ENCODE measurements around the gene KBTBD13. TPM values are rescaled to one million over a fixed set of nuclear protein-coding genes. Genes with fewer than 3 reads are reported as not detected.

The KBTBD13 gene
- total RNA-seq, 6 experiments from 2014 or later, result not detected

GRCh38 chr15:65044724-65045481 is 31.6 kb upstream of the KBTBD13 start, which contains the start of gene SLC51B:
SLC51B (plus strand) TSS chr15:65045387; CDS start chr15:65050005, 4,618 bp downstream.
- Mint-ChIP-seq H3K27ac (no peak within 1 kb of the TSS), H3K36me3 (ENCODE audit: low read depth) (no peaks in the 10 kb centered on the region), H3K9me3 (no peaks in the 10 kb centered on the region), H3K27me3 (ENCODE audit: insufficient read depth) (no peaks in the 10 kb centered on the region), H3K4me1 (ENCODE audit: low read depth) (peaks cover 41% of the 10 kb centered on the region), H3K4me3 (no peak within 1 kb of the TSS)
- no peak for TF ChIP-seq CTCF (IDR thresholded peaks at IDR 0.05)
- DNase-seq, result no peak

GRCh38 chr15:65048241-65048640 is 28.3 kb upstream of the KBTBD13 start:
- H3K27me3 Mint-ChIP-seq (ENCODE audit: insufficient read depth), result peaks cover 1% of the 10 kb centered on the region; the same call in 1 of the 2 replicates
- H3K4me3 Mint-ChIP-seq, result no peak overlapping the region
- DNase-seq, result no peak
- H3K9me3 Mint-ChIP-seq, result no peaks in the 10 kb centered on the region
- no peak for TF ChIP-seq CTCF (IDR thresholded peaks at IDR 0.05)
- no peak overlapping the region for H3K27ac Mint-ChIP-seq
- H3K36me3 Mint-ChIP-seq (ENCODE audit: low read depth), result no peaks in the 10 kb centered on the region
- H3K4me1 Mint-ChIP-seq (ENCODE audit: low read depth), result peaks cover 45% of the 10 kb centered on the region

GRCh38 chr15:65049418-65049840 is 27.1 kb upstream of the KBTBD13 start:
- peak; percentile 91 for DNase-seq
- Mint-ChIP-seq H3K4me1 (ENCODE audit: low read depth) (peaks cover 33% of the 10 kb centered on the region), H3K4me3 (peak overlapping the region; percentile 86), H3K27me3 (ENCODE audit: insufficient read depth) (peaks cover 1% of the 10 kb centered on the region; the same call in 1 of the 2 replicates), H3K9me3 (no peaks in the 10 kb centered on the region), H3K27ac (peak overlapping the region; percentile 85), H3K36me3 (ENCODE audit: low read depth) (no peaks in the 10 kb centered on the region)
- TF ChIP-seq CTCF (IDR thresholded peaks at IDR 0.05), result no peak

- Mint-ChIP-seq H3K36me3 (ENCODE audit: low read depth) (no peaks in the 10 kb centered on the region), H3K4me3 (peak overlapping the region; percentile 86), H3K9me3 (no peaks in the 10 kb centered on the region), H3K27ac (peak overlapping the region; percentile 85), H3K4me1 (ENCODE audit: low read depth) (peaks cover 25% of the 10 kb centered on the region), H3K27me3 (ENCODE audit: insufficient read depth) (peaks cover 1% of the 10 kb centered on the region; the same call in 1 of the 2 replicates)
- peak; percentile 25 for DNase-seq
- TF ChIP-seq CTCF (IDR thresholded peaks at IDR 0.05), result no peak
Measured at GRCh38 chr15:65050270-65050669, 26.3 kb upstream of the KBTBD13 start.

GRCh38 chr15:65051266-65051665 is 25.3 kb upstream of the KBTBD13 start:
- Mint-ChIP-seq H3K27me3 (ENCODE audit: insufficient read depth) (peaks cover 7% of the 10 kb centered on the region), H3K4me3 (no peak overlapping the region), H3K9me3 (no peaks in the 10 kb centered on the region), H3K27ac (no peak overlapping the region), H3K4me1 (ENCODE audit: low read depth) (peaks cover 30% of the 10 kb centered on the region), H3K36me3 (ENCODE audit: low read depth) (no peaks in the 10 kb centered on the region)
- DNase-seq, result no peak
- no peak for TF ChIP-seq CTCF (IDR thresholded peaks at IDR 0.05)
